Suprapubic skin (tissue), 4 donors: ENCODE data around the gene DOC2B. TPM values are rescaled to one million over a fixed set of nuclear protein-coding genes. Genes with fewer than 3 reads are reported as not detected.

Source experiments
- DNase-seq, 2 donors: peaks; one replicate each; pipeline ENCODE4 v3.0.0-alpha.2; 2019; ENCODE audit warnings: low spot score in 2 of 2
- H3K27ac ChIP-seq: fragments of 200-600 bp; sonication (generic); one replicate; pipeline ENCODE4 v1.5.1; 2019
- H3K27me3 ChIP-seq: fragments of 200-600 bp; sonication (generic); one replicate; pipeline ENCODE4 v1.5.1; 2019
- H3K36me3 ChIP-seq: fragments of 200-600 bp; sonication (generic); one replicate; pipeline ENCODE4 v1.5.1; 2019
- H3K4me1 ChIP-seq: fragments of 200-600 bp; sonication (generic); one replicate; pipeline ENCODE4 v1.5.1; 2019
- H3K4me3 ChIP-seq: fragments of 200-600 bp; sonication (generic); one replicate; pipeline ENCODE4 v1.5.1; 2019; ENCODE audit warnings: mild to moderate bottlenecking
- H3K9me3 ChIP-seq: fragments of 200-600 bp; sonication (generic); one replicate; pipeline ENCODE4 v1.5.1; 2019
- EP300 ChIP-seq: sonication (generic); formaldehyde crosslinking; IDR thresholded peaks from one replicate; pipeline ENCODE4 v1.6.1; 2017; ENCODE audit warnings: antibody characterized with exemption
- POLR2A ChIP-seq, 2 donors: fragments of 450-650 bp; IDR thresholded peaks; one replicate each; pipeline ENCODE4 v1.6.1; 2017; ENCODE audit warnings: antibody characterized with exemption in 2 of 2, mild to moderate bottlenecking in 2 of 2, moderate library complexity in 2 of 2
- POLR2AphosphoS5 ChIP-seq, 3 donors: sonication (generic); formaldehyde crosslinking; IDR thresholded peaks; one replicate each; pipeline ENCODE4 v1.6.1; 2017; ENCODE audit warnings: antibody characterized with exemption in 3 of 3
- WGBS: methylation state at CpG from one replicate; pipeline ENCODE4 v1.1.5; 2018; 5-methylcytosine and 5-hydroxymethylcytosine counted together
- total RNA-seq, 4 donors: library from RNA; depleted of rRNA; stranded (reverse); fragments of >200 nt; gene quantifications; one replicate each; pipeline ENCODE4 v1.1.0, GENCODE V29; 2016
- TF ChIP-seq, protein P1 (sequence below), 2 donors: fragments of 200-600 bp in 1 of 2; fragments of 450-650 bp in 1 of 2; sonication (generic) in 1 of 2; IDR thresholded peaks; one replicate each; pipeline ENCODE4 v1.5.1; 2016 to 2019; ENCODE audit warnings: antibody characterized with exemption in 2 of 2, mild to moderate bottlenecking in 1 of 2, moderate library complexity in 1 of 2

The DOC2B gene
- total RNA-seq, 4 donors from 2014 or later = 1.8 to 19.4 (median 6.1) TPM

DNA sequence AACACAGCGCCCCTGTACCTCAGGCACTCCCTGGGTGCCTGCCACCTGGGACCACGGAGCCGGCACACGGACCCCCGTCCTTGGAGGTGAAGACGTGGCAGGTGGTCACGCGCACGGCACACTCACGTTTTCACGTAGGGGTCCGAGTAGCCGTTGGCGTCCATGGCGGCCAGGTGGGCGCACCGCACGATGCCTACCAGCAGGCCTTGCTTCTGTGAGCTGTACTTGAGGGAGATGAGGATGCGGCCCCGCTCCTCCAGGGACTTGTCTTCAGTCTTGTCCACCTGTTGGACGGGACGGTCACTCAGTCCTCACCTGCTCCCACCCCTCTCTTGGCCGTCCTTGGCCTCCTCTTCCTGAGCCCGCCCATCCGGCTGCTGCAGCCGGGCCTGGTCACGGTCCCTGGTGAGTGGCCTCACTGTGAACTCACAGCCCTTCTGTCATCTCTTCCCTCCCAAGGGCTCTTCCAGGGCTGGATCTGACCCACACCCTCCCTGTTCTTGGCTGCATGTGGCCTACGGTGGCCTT, 25.3 kb downstream of the DOC2B start:
- TF ChIP-seq, protein P1, sequence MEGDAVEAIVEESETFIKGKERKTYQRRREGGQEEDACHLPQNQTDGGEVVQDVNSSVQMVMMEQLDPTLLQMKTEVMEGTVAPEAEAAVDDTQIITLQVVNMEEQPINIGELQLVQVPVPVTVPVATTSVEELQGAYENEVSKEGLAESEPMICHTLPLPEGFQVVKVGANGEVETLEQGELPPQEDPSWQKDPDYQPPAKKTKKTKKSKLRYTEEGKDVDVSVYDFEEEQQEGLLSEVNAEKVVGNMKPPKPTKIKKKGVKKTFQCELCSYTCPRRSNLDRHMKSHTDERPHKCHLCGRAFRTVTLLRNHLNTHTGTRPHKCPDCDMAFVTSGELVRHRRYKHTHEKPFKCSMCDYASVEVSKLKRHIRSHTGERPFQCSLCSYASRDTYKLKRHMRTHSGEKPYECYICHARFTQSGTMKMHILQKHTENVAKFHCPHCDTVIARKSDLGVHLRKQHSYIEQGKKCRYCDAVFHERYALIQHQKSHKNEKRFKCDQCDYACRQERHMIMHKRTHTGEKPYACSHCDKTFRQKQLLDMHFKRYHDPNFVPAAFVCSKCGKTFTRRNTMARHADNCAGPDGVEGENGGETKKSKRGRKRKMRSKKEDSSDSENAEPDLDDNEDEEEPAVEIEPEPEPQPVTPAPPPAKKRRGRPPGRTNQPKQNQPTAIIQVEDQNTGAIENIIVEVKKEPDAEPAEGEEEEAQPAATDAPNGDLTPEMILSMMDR (IDR thresholded peaks at IDR 0.05) = no peak
- no peak for TF ChIP-seq POLR2A (IDR thresholded peaks at IDR 0.05)
- no peak for TF ChIP-seq POLR2AphosphoS5 (IDR thresholded peaks at IDR 0.05)
- TF ChIP-seq EP300 = no peak
- H3K36me3 ChIP-seq = no peaks in the 10 kb centered on the region
- WGBS = 92% methylated on average over 11 of the region's 28 CpGs
- H3K4me1 ChIP-seq = no peaks in the 10 kb centered on the region
- H3K27ac ChIP-seq = no peak overlapping the region
- no peak overlapping the region for H3K4me3 ChIP-seq
- DNase-seq = peak in 1 of 2 donors; percentile 78
- H3K27me3 ChIP-seq = no peaks in the 10 kb centered on the region
- H3K9me3 ChIP-seq = no peaks in the 10 kb centered on the region

DNA sequence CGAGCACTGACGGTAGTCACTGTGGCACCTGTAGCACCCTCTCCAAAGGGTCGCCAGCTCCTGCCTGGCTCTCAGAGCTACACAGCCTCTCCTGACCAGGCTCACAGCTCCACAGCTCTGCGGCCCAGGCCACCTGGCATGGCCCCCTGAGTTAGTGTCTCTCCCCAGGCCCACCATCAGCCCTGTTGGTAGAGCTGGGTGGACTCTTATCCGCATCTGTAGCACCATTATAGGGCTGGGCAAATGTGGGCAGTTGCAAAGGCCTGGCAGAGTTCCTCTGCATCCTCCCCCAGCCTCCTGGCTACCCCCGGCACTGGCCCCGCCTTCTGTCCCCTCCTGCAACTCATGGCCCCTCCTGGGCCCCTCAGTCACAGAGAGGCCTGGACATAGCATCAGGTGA, 25.9 kb downstream of the DOC2B start:
- Histone ChIP-seq H3K4me3 (no peak overlapping the region), H3K36me3 (no peaks in the 10 kb centered on the region), H3K27me3 (no peaks in the 10 kb centered on the region), H3K27ac (no peak overlapping the region), H3K9me3 (no peaks in the 10 kb centered on the region), H3K4me1 (no peaks in the 10 kb centered on the region)
- DNase-seq = peak in 1 of 2 donors; percentile 61
- no peak for TF ChIP-seq POLR2A (IDR thresholded peaks at IDR 0.05)
- TF ChIP-seq, protein P1 (IDR thresholded peaks at IDR 0.05) = no peak
- no peak for TF ChIP-seq POLR2AphosphoS5 (IDR thresholded peaks at IDR 0.05)
- TF ChIP-seq EP300 = no peak
- WGBS = 72% methylated on average over 4 of the region's 7 CpGs

DNA sequence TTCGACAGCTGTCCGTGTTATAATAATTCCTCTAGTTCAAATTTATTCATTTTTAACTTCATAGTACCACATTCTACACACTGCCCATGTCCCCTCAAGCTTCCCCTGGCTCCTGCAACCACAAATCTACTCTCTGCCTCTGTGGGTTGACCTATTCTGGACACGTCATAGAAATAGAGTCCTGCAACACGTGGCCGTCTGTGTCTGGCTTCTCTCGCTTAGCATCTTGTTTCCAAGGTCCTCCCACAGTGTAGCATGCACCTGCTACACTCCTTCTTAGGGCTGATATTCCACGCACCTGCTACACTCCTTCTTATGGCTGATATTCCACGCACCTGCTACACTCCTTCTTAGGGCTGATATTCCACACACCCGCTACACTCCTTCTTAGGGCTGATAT, 27.6 kb downstream of the DOC2B start:
- no peaks in the 10 kb centered on the region for H3K27me3 ChIP-seq
- no peak overlapping the region for H3K27ac ChIP-seq
- no peaks in the 10 kb centered on the region for H3K4me1 ChIP-seq
- H3K4me3 ChIP-seq = no peak overlapping the region
- peak; percentile 1 to 12 for DNase-seq
- WGBS = 88% methylated on average over 9 of the region's 9 CpGs
- no peaks in the 10 kb centered on the region for H3K36me3 ChIP-seq
- TF ChIP-seq, protein P1 (IDR thresholded peaks at IDR 0.05) = no peak
- TF ChIP-seq POLR2AphosphoS5 (IDR thresholded peaks at IDR 0.05) (no peak), EP300 (no peak), POLR2A (IDR thresholded peaks at IDR 0.05) (no peak)
- no peaks in the 10 kb centered on the region for H3K9me3 ChIP-seq

DNA sequence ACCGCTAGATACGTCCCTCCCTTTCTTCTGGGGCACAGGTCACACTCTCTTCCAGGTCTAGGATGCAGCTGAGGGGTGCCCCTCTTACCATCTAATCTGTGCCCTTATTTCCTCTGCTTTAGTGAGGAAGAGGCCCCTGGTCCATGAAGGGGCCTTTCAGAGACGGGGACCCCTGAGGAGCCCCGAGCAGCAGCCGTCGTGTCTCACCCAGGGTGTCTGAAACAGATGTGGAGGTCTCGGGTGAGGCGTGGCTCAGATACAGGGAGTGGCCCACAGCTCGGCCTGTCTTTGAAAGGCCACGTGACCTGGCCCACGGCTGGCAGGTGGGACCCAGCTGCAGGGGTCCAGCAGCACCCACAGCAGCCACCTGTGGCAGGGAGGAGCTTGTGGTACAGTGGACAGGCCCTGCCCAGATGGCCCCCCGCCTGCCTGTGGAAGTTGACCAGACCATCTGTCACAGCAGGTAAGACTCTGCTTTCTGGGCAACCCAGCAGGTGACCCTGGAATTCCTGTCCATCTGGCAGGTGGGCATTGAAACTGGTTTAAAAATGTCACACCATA, 28.5 kb downstream of the DOC2B start:
- WGBS = 84% methylated on average over 10 of the region's 12 CpGs
- TF ChIP-seq, protein P1 (IDR thresholded peaks at IDR 0.05) = no peak
- TF ChIP-seq POLR2AphosphoS5 (IDR thresholded peaks at IDR 0.05) = no peak
- no peak for TF ChIP-seq POLR2A (IDR thresholded peaks at IDR 0.05)
- no peak for TF ChIP-seq EP300
- H3K27ac ChIP-seq = no peak overlapping the region
- H3K9me3 ChIP-seq = no peaks in the 10 kb centered on the region
- H3K4me3 ChIP-seq = no peak overlapping the region
- DNase-seq = peak; percentile 33 to 49
- H3K4me1 ChIP-seq = no peaks in the 10 kb centered on the region
- no peaks in the 10 kb centered on the region for H3K27me3 ChIP-seq
- no peaks in the 10 kb centered on the region for H3K36me3 ChIP-seq

DNA sequence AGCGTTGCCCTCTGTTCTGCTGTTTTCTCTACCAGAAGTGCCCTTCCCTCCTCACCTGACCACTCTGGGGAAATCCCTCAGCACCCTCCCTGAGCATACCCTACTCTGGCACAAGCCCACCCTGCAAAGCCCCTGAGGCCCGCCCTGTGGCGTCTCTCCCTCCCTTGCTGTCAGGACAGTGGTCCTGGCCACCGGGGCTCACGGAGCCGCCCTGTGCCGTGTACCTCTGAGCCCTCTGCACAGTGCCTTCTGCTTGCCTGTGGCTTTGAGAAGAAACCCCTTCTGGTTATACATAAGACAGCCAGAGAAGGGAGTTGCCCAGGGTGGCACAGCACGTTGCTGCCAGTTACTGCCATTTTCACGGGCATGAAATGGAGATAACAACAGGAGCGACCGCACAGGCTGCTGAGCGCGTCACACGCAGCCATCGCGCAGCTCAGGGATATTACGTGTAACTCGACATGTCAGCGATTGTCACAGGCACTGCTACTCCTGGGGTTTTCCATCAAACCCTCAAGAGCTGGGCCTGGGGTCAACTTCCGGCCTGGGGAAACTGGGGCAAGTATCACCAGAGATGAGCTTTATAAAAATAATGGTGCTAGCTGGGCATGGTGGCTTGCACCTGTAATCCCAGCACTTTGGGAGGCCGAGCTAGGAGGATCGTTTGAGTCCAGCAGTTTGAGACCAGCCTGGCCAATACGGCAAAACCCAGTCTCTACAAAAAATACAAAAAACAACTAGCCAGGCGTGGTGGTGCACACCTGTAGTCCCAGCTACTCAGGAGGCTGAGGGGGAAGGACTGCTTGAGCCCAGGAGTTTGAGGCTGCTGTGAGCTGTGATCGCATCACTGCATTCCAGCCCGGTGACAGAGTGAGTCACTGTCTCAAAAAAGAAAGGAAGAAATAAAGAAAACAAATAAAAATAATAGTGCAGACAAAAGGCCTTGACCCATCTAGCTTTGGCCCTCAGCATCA, 29.3 kb downstream of the DOC2B start:
- WGBS = 86% methylated on average over 26 of the region's 26 CpGs
- Histone ChIP-seq H3K4me1 (no peaks in the 10 kb centered on the region), H3K9me3 (no peaks in the 10 kb centered on the region), H3K27ac (no peak overlapping the region), H3K4me3 (no peak overlapping the region), H3K27me3 (no peaks in the 10 kb centered on the region), H3K36me3 (no peaks in the 10 kb centered on the region)
- peak; percentile 40 to 72 for DNase-seq
- TF ChIP-seq POLR2A (IDR thresholded peaks at IDR 0.05) = no peak
- TF ChIP-seq, protein P1 (IDR thresholded peaks at IDR 0.05) = no peak
- no peak for TF ChIP-seq POLR2AphosphoS5 (IDR thresholded peaks at IDR 0.05)
- no peak for TF ChIP-seq EP300
